Measurements from ENCODE around the gene ARFGAP3. TPM values are rescaled to one million over a fixed set of nuclear protein-coding genes. Genes with fewer than 3 reads are reported as not detected.

Gene ARFGAP3
- total RNA-seq, 1 donor from 2014 or later = 53.7 TPM

DNA sequence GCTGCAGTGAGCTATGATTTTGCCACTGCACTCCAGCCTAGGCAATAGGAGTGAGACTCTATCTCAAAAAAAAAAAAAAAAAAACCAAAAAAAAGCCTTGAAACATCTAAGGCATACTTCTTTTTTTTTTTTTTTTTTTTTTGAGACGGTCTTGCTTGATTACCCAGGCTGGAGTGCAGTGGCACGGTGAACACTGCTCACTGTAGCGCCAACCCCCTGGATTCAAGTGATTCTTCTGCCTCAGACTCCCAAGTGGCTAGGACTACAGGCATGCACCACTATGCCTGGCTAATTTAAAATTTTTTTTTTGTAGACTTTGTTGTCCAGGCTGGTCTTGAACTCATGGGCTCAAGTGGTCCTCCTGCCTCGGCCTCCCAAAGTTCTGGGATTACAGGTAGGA is 19.5 kb downstream of the ARFGAP3 start:
- no peak for DNase-seq
- no peaks in the 10 kb centered on the region for H3K27me3 ChIP-seq
- intact Hi-C loops (cut with DNase I) = no loop called here
- H3K4me3 ChIP-seq = no peak overlapping the region
- no peak overlapping the region for H3K27ac ChIP-seq
- TF ChIP-seq, protein P1, sequence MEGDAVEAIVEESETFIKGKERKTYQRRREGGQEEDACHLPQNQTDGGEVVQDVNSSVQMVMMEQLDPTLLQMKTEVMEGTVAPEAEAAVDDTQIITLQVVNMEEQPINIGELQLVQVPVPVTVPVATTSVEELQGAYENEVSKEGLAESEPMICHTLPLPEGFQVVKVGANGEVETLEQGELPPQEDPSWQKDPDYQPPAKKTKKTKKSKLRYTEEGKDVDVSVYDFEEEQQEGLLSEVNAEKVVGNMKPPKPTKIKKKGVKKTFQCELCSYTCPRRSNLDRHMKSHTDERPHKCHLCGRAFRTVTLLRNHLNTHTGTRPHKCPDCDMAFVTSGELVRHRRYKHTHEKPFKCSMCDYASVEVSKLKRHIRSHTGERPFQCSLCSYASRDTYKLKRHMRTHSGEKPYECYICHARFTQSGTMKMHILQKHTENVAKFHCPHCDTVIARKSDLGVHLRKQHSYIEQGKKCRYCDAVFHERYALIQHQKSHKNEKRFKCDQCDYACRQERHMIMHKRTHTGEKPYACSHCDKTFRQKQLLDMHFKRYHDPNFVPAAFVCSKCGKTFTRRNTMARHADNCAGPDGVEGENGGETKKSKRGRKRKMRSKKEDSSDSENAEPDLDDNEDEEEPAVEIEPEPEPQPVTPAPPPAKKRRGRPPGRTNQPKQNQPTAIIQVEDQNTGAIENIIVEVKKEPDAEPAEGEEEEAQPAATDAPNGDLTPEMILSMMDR (IDR thresholded peaks at IDR 0.05) = no peak
- no peak for ATAC-seq
- no peaks in the 10 kb centered on the region for H3K9me3 ChIP-seq
- peaks cover 85% of the 10 kb centered on the region for H3K36me3 ChIP-seq
- H3K4me1 ChIP-seq = no peaks in the 10 kb centered on the region

DNA sequence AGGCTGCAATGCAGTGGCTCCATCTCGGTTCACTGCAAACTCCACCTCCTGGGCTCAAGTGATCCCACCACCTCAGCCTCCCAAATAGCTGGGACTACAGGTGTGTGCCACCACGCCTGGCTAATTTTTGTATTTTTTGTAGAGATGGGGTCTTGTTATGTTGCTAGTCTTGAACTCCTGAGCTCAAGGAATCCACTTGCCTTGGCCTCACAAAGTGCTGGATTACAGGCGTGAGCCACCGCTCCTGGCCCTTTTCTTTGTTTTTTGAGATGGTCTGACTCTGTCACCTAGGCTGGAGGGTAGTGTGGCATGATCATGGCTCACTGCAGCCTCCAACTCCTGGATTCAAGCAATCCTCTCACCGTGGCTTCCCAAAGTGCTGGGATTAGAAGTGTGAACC is 21.0 kb downstream of the ARFGAP3 start:
- Histone ChIP-seq H3K27ac (no peak overlapping the region), H3K36me3 (peaks cover 85% of the 10 kb centered on the region), H3K4me3 (no peak overlapping the region), H3K4me1 (no peaks in the 10 kb centered on the region), H3K9me3 (no peaks in the 10 kb centered on the region), H3K27me3 (no peaks in the 10 kb centered on the region)
- DNase-seq (no peak), ATAC-seq (no peak)
- intact Hi-C loops (cut with DNase I) = no loop called here
- TF ChIP-seq, protein P1 (IDR thresholded peaks at IDR 0.05) = no peak

DNA sequence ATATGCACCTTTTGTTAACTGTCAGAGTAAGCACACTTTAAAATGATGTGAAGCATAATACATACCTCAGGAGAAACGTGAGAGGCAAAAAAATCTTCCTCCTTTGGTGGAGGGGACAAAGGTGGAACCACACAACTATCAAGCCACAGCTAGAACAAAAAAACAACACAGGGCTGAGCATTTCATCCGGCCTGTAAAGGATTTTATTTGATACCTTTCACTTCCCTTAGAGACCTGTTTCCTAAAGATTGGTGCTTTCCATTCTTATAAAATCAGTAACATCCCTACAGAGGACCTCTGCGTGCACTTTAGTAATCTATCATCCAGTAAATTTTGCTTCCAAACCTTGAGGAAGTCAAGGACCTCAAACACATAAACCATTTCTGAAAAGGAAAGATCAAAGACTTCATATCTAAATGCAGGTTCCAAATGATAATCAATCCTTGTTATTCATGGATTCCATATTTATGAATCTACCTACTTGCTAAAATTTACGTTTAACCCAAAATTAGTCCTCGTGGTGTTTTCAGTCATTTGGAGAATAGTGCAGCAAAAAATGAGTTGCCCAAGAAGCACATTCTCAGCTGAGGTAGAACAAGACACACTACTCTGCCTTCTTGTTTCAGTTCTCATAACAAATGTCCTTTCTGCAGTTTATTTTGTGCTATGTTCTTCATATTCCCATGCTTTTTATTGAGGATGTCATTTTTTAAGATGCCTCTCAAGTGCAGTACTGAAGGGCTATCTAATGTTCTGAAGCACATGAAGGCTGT is 22.7 kb downstream of the ARFGAP3 start:
- Histone ChIP-seq H3K27ac (no peak overlapping the region), H3K36me3 (peaks cover 88% of the 10 kb centered on the region), H3K27me3 (no peaks in the 10 kb centered on the region), H3K9me3 (no peaks in the 10 kb centered on the region), H3K4me3 (no peak overlapping the region), H3K4me1 (no peaks in the 10 kb centered on the region)
- TF ChIP-seq, protein P1 (IDR thresholded peaks at IDR 0.05) = no peak
- no peak for ATAC-seq
- DNase-seq = no peak
- intact Hi-C loops (cut with DNase I) = no loop called here

DNA sequence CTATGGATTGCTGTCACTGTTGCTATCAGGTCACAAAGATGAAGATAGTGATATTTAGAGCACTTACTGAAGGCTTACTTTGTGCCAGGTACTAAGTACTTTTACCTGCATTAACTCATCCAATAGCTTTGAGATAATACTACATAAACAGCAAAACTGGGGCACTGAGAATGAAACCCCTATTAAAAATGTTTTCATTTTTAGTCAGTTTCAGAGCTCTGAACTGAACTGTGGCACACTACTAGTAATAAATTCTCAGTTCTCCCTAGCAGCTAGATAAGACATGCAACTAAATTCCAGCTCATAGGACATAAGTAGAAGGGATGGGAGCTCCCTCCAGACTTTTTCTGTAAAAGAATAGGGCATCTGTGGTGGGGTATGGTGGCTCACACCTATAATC is 24.0 kb downstream of the ARFGAP3 start:
- ATAC-seq = no peak
- H3K36me3 ChIP-seq = peaks cover 94% of the 10 kb centered on the region
- no peak for DNase-seq

DNA sequence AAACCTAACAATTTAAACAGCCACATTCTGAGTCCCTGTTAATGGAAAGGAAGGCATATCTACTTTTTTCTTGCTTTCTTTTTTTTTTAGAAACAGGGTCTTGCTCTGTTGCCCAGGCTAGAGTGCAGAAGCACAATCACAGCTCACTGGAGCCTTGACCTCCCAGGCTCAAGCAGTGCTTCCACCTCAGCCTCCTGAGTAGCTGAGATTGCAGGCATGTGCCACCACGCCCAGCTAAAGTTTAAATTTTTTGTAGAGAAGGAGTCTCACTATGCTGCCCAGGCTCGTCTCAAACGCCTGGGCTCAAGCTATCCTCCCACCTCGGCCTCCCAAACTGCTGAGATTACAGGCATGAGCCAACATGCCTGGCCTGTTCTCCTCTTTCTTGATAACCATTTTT is 25.4 kb downstream of the ARFGAP3 start:
- TF ChIP-seq, protein P1 (IDR thresholded peaks at IDR 0.05) = no peak
- Histone ChIP-seq H3K9me3 (no peaks in the 10 kb centered on the region), H3K27me3 (no peaks in the 10 kb centered on the region), H3K36me3 (peaks cover 96% of the 10 kb centered on the region), H3K4me1 (no peaks in the 10 kb centered on the region), H3K27ac (no peak overlapping the region), H3K4me3 (no peak overlapping the region)
- no peak for ATAC-seq
- intact Hi-C loops (cut with DNase I) = no loop called here
- no peak for DNase-seq

More for the DNA sequence above, 24.0 kb downstream of the ARFGAP3 start:
- H3K27me3 ChIP-seq = no peaks in the 10 kb centered on the region
- no peaks in the 10 kb centered on the region for H3K4me1 ChIP-seq
- H3K4me3 ChIP-seq = no peak overlapping the region
- intact Hi-C loops (cut with DNase I) = no loop called here
- no peaks in the 10 kb centered on the region for H3K9me3 ChIP-seq
- TF ChIP-seq, protein P1 (IDR thresholded peaks at IDR 0.05) = no peak
- H3K27ac ChIP-seq = no peak overlapping the region
